Activated CD4-positive, alpha-beta T cell treated with anti-CD3 and anti-CD28 coated beads for 36 hours (primary cell): Measurements from ENCODE around the gene ACHE. TPM values are rescaled to one million over a fixed set of nuclear protein-coding genes. Genes with fewer than 3 reads are reported as not detected.

ENCODE experiments used
- ATAC-seq: fragments of 200-7000 bp; cut with Tn5 transposase; one replicate; pipeline ENCODE4 v1.10.0; 2021; ENCODE audit warnings: mild to moderate bottlenecking, moderate library complexity
- CTCF ChIA-PET: fragments of 350-600 bp; sonication (Branson Sonifier 250); formaldehyde crosslinking; loops from one replicate; lab custom pipeline; 2021; ENCODE audit warnings: antibody characterized with exemption; lab: Charles Lee
- POLR2A ChIA-PET: fragments of 350-600 bp; sonication (Branson Sonifier 250); formaldehyde crosslinking; loops from one replicate; lab custom pipeline; 2021; ENCODE audit warnings: antibody characterized with exemption, inconsistent platforms; lab: Charles Lee
- DNase-seq: peaks from one replicate; pipeline ENCODE4 v3.0.0-alpha.2; 2020
- H3K27ac Mint-ChIP-seq: one replicate; pipeline ENCODE4 v1.8.0; 2021; ENCODE audit warnings: mixed read lengths
- H3K27me3 Mint-ChIP-seq: one replicate; pipeline ENCODE4 v1.8.0; 2021; ENCODE audit warnings: mixed read lengths
- H3K36me3 Mint-ChIP-seq: one replicate; pipeline ENCODE4 v1.8.0; 2021; ENCODE audit warnings: low read depth, mixed read lengths
- H3K4me1 Mint-ChIP-seq: one replicate; pipeline ENCODE4 v1.8.0; 2021; ENCODE audit warnings: mixed read lengths
- H3K4me3 Mint-ChIP-seq: one replicate; pipeline ENCODE4 v1.8.0; 2021; ENCODE audit warnings: mild to moderate bottlenecking, moderate library complexity, mixed read lengths
- H3K9me3 Mint-ChIP-seq: one replicate; pipeline ENCODE4 v1.8.0; 2021; ENCODE audit warnings: low read depth, mixed read lengths
- intact Hi-C, 2 experiments: fragments of 100-400 bp; cut with DNase I in 1 of 2; cut with micrococcal nuclease in 1 of 2; formaldehyde crosslinking; loops; one replicate each; pipeline versions ENCODE4 v1.14.2 to v1.15.1; 2022 to 2024; cut with DNase I, micrococcal nuclease
- total RNA-seq, 2 experiments: library from RNA; stranded (reverse); gene quantifications; one replicate each; pipeline ENCODE4 v1.2.3, GENCODE V29; 2021

Gene ACHE
- total RNA-seq, 2 experiments from 2014 or later, result 0.09 TPM; not detected in 1

DNA sequence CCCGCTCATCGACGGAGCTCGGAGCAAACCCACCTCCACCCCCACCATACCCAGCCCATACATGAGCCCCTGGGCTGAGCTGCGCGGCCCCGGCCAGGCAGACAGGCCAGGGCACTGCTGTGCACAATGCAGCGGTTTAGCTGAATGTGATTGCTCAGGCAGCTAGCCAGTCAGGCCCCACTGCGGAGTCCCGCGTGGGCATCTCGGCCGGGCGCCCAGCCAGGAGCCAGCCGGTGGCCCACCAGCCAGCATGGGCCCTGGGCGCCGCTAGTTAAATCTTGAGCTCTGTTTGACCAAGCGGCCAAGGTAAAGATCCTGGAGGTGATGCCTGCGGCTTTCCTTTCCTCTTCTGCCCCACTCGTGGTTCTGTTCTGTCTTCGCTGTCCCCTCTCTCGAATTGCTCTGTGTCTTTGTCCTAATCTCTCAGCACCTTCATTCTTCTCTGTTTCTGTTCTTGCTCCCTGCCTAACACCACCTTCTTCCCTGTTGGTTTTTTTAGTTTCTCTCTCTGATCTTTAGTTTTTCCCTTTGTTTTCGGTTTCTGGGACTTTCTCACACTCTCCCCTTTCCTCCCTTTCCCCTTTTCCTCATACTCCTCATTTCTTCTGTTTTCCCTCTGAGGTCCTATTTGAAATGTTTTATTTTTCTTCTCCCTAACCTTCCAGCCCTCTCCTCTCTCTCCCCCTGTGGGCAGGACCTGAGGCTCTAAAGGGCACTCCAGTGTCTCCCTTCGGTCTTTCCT lies 12.7 kb downstream of the ACHE start:
- ChIA-PET POLR2A (no interaction called here), CTCF (no interaction called here)
- H3K36me3 Mint-ChIP-seq, result peaks cover 83% of the 10 kb centered on the region
- no peaks in the 10 kb centered on the region for H3K27me3 Mint-ChIP-seq
- no peak overlapping the region for H3K4me3 Mint-ChIP-seq
- ATAC-seq (no peak), DNase-seq (no peak)
- intact Hi-C loops, result no loop called here
- H3K9me3 Mint-ChIP-seq, result no peaks in the 10 kb centered on the region
- H3K27ac Mint-ChIP-seq, result peak overlapping the region; percentile 26
- peaks cover 47% of the 10 kb centered on the region for H3K4me1 Mint-ChIP-seq

DNA sequence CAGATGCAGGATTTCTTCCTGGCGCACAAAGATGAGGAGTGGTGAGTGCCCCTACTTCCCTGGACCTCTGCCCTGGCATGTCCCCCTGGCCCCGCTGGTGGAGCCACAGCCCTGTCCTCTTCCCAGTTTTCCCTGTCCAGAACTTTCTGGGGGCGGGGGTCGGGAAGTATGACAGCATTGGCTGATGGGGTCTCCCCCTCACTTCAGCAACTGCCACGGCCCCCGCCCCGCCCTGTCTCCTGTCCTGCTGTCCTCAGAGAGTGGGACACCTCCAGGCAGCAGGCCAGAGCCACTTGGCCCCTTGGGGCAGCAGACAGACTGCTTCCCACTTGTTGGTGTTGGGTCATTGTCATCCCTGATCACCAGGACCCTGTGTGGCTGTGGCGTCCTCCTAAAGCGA lies 13.5 kb downstream of the ACHE start:
- ChIA-PET POLR2A (no interaction called here), CTCF (no interaction called here)
- intact Hi-C loops, result no loop called here
- no peaks in the 10 kb centered on the region for H3K27me3 Mint-ChIP-seq
- ATAC-seq (no peak), DNase-seq (no peak)
- peaks cover 45% of the 10 kb centered on the region for H3K4me1 Mint-ChIP-seq
- H3K36me3 Mint-ChIP-seq, result peaks cover 81% of the 10 kb centered on the region
- H3K9me3 Mint-ChIP-seq, result no peaks in the 10 kb centered on the region
- no peak overlapping the region for H3K4me3 Mint-ChIP-seq
- H3K27ac Mint-ChIP-seq, result no peak overlapping the region

DNA sequence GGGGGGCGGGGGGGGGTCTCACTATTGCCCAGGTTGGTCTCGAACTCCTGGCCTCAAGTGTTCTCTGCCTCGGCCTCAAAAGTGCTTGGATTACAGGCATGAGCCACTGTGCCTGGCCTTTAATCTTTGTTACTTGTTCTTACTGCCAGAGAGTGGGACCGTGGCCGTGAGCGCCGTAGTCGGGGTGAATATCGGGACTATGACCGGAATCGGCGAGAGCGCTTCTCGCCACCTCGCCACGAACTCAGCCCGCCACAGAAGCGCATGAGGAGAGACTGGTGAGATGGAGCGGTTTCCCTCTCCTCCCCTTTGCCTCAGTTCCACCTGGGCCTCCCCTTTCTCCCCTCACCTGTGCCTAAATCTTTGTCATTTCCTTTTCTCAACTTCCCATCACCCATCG lies 14.6 kb downstream of the ACHE start:
- Mint-ChIP-seq H3K4me3 (no peak overlapping the region), H3K4me1 (peaks cover 44% of the 10 kb centered on the region), H3K27ac (peak overlapping the region; percentile 27), H3K27me3 (no peaks in the 10 kb centered on the region), H3K9me3 (no peaks in the 10 kb centered on the region), H3K36me3 (peaks cover 79% of the 10 kb centered on the region)
- intact Hi-C loops, result no loop called here
- ChIA-PET CTCF (no interaction called here), POLR2A (no interaction called here)
- no peak for DNase-seq
- ATAC-seq, result no peak

DNA sequence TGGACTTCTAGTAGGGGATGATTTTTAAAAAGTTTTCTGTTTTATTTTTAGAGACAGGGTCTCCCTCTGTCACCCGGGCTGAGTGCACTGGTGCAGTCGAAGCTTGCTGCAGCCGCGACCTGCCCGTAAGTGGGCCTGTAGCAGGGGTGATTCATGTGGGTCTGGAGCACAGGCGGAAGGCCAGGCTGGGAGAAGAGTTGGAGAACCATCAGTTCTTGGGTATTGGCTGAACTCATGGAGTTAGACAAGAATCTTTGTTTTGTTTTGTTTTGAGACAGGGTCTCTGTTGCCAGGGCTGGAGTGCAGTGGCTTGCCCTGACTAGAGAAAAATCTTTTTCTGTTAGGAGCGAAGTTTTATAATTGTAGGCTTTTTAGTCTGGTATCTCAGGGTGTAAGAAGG lies 15.0 kb downstream of the ACHE start:
- H3K27ac Mint-ChIP-seq, result no peak overlapping the region

DNA sequence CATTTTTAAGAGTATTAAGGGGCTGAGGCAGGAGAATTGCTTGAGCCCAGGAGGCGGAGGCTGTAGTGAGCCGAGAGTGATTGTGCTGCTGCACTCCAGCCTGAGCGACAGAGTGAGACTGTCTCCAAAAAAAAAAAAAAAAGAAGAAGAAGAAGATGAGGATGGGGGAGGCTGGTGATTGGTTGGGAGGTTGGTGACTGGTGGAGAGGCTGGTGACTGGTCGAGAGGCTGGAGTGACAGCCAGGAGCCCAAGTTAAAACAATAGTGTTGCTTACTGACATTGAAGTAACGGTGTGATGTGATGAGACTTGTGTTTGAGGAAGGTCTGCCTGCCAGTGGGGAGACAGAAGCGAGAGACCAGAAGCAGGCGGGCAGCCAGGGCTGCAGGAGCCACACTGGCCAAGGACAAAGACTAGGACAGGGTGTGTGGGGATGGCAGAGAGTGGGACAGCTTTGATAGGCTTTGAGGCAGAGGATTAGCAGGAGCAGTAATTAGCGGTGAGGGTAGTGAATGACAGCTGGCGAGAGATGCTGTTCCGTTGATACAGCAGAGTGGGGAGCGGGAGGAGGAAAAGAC lies 15.9 kb downstream of the ACHE start:
- intact Hi-C loops, result loop anchor here (5.0 to 10.0 kb wide), 2 partner anchors 267 to 795 kb away; partner anchors contain the start of genes COPS6 (in 1 of the 2), MOSPD3 (in 1 of the 2) and ZNF3 (in 1 of the 2)
- H3K27me3 Mint-ChIP-seq, result no peaks in the 10 kb centered on the region
- H3K9me3 Mint-ChIP-seq, result no peaks in the 10 kb centered on the region
- DNase-seq (no peak), ATAC-seq (no peak)
- peak overlapping the region; percentile 35 for H3K27ac Mint-ChIP-seq
- POLR2A ChIA-PET, result interaction anchor here (2.1 kb wide), 1 partner anchor 8 kb away, joined by 9 read pairs; no protein-coding TSS in a partner anchor
- CTCF ChIA-PET, result interaction anchor here (0.5 kb wide), 1 partner anchor 9 kb away, joined by 4 read pairs; no protein-coding TSS in a partner anchor
- H3K4me3 Mint-ChIP-seq, result no peak overlapping the region
- peaks cover 77% of the 10 kb centered on the region for H3K36me3 Mint-ChIP-seq
- peaks cover 47% of the 10 kb centered on the region for H3K4me1 Mint-ChIP-seq

More for the DNA sequence above, 15.0 kb downstream of the ACHE start:
- intact Hi-C loops, result no loop called here
- DNase-seq, result no peak
- POLR2A ChIA-PET, result no interaction called here
- Mint-ChIP-seq H3K4me3 (no peak overlapping the region), H3K9me3 (no peaks in the 10 kb centered on the region), H3K36me3 (peaks cover 77% of the 10 kb centered on the region), H3K4me1 (peaks cover 46% of the 10 kb centered on the region), H3K27me3 (no peaks in the 10 kb centered on the region)
- ATAC-seq, result no peak
- CTCF ChIA-PET, result no interaction called here

DNA sequence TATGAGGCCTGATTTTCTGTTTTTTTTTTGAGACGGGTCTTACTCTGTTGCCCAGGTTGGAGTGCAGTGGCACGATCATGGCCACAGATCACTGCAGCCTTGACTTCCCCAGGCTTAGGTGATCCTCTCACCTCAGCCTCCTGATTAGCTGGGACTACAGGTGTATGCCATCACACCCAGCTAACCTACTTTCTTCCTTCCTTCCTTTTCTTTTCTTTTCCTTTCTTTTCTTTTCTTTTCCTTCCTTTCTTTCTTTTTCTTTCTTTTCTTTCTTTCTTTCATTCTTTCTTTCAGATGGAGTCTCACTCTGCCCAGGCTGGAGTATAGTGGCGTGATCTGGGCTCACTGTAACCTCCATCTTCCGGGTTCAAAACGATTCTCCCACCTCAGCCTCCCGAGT lies 17.0 kb downstream of the ACHE start:
- H3K4me3 Mint-ChIP-seq, result no peak overlapping the region

DNA sequence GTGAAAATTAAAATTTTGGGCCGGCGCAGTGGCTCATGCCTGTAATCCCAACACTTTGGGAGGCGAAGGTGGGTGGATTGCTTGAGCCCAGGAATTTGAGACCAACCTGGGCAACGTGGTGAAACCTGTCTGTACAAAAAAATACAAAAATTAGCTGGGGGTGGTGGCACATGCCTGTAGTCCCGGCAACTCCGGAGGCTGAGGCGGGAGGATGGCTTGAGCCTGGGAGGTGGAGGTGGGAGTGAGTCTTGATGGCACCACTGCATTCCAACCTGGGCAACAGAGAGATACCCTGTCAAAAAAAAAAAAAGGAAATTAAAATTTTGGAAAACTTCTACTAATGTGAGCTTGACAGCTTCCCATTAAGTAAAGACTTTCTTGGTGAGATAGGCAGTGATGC lies 17.7 kb downstream of the ACHE start:
- peak overlapping the region; percentile 60 for H3K27ac Mint-ChIP-seq
- DNase-seq (no peak), ATAC-seq (no peak)
- H3K9me3 Mint-ChIP-seq, result no peaks in the 10 kb centered on the region
- H3K36me3 Mint-ChIP-seq, result peaks cover 76% of the 10 kb centered on the region
- H3K27me3 Mint-ChIP-seq, result no peaks in the 10 kb centered on the region
- peak overlapping the region; percentile 21 for H3K4me3 Mint-ChIP-seq
- ChIA-PET POLR2A (interaction anchor here (0.7 to 2.1 kb wide), 2 partner anchors 10 to 46 kb away, joined by 3 to 9 read pairs; no protein-coding TSS in a partner anchor), CTCF (interaction anchor here (0.6 to 1.4 kb wide), 4 partner anchors 9 to 173 kb away, joined by 3 to 5 read pairs (median 4); no protein-coding TSS in a partner anchor)
- intact Hi-C loops, result loop anchor here (5.0 to 10.0 kb wide), 2 partner anchors 266 to 793 kb away; partner anchors contain the start of genes COPS6 (in 1 of the 2), MOSPD3 (in 1 of the 2) and ZNF3 (in 1 of the 2)
- H3K4me1 Mint-ChIP-seq, result peaks cover 50% of the 10 kb centered on the region

More for the DNA sequence above, 17.0 kb downstream of the ACHE start:
- CTCF ChIA-PET, result interaction anchor here (1.0 to 1.4 kb wide), 2 partner anchors 9 to 173 kb away, joined by 3 to 4 read pairs; no protein-coding TSS in a partner anchor
- ATAC-seq, result no peak
- no peaks in the 10 kb centered on the region for H3K9me3 Mint-ChIP-seq
- POLR2A ChIA-PET, result interaction anchor here (2.1 kb wide), 1 partner anchor 9 kb away, joined by 9 read pairs; no protein-coding TSS in a partner anchor
- peaks cover 52% of the 10 kb centered on the region for H3K4me1 Mint-ChIP-seq
- intact Hi-C loops, result loop anchor here (5.0 to 10.0 kb wide), 2 partner anchors 266 to 794 kb away; partner anchors contain the start of genes COPS6 (in 1 of the 2), MOSPD3 (in 1 of the 2) and ZNF3 (in 1 of the 2)
- no peaks in the 10 kb centered on the region for H3K27me3 Mint-ChIP-seq
- H3K27ac Mint-ChIP-seq, result peak overlapping the region; percentile 34
- no peak for DNase-seq
- peaks cover 77% of the 10 kb centered on the region for H3K36me3 Mint-ChIP-seq

DNA sequence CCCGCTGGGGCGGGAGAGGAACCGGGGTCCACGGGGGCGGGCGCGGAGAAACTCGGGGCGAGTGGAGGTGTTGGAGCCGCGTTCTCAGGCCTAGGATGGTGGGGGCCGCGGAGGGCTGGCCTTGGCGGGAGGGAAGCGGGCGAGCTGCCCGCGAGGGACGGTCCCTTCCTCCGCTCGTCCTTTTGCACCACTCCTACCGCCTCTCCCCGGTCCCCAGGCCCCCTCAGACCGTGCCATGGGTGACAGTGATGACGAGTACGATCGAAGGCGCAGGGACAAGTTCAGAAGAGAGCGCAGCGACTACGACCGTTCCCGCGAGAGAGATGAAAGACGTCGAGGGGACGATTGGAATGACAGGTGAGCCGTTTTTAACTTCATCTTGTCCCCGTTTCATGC lies 20.3 kb downstream of the ACHE start:
- ChIA-PET CTCF (interaction anchor here (0.6 to 2.8 kb wide), 7 partner anchors 12 to 183 kb away, joined by 3 to 24 read pairs (median 5); partner anchors contain the start of genes POP7, SLC12A9 and UFSP1), POLR2A (interaction anchor here (0.6 to 2.8 kb wide), 13 partner anchors 8 to 439 kb away, joined by 3 to 73 read pairs (median 4); partner anchors contain the start of genes FBXO24, MOSPD3, POP7 and PPP1R35)
- DNase-seq (peak; percentile 73), ATAC-seq (peak; percentile 52)
- peaks cover 49% of the 10 kb centered on the region for H3K4me1 Mint-ChIP-seq
- intact Hi-C loops, result loop anchor here (1.0 to 10.0 kb wide), 15 partner anchors 12 to 791 kb away; partner anchors contain the start of genes MOSPD3 (in 2 of the 2), COPS6 (in 1 of the 2), GIGYF1 (in 1 of the 2) and GNB2 (in 1 of the 2)
- H3K36me3 Mint-ChIP-seq, result peaks cover 72% of the 10 kb centered on the region
- H3K4me3 Mint-ChIP-seq, result peak overlapping the region; percentile 99
- H3K9me3 Mint-ChIP-seq, result no peaks in the 10 kb centered on the region
- peak overlapping the region; percentile 99 for H3K27ac Mint-ChIP-seq
- no peaks in the 10 kb centered on the region for H3K27me3 Mint-ChIP-seq

DNA sequence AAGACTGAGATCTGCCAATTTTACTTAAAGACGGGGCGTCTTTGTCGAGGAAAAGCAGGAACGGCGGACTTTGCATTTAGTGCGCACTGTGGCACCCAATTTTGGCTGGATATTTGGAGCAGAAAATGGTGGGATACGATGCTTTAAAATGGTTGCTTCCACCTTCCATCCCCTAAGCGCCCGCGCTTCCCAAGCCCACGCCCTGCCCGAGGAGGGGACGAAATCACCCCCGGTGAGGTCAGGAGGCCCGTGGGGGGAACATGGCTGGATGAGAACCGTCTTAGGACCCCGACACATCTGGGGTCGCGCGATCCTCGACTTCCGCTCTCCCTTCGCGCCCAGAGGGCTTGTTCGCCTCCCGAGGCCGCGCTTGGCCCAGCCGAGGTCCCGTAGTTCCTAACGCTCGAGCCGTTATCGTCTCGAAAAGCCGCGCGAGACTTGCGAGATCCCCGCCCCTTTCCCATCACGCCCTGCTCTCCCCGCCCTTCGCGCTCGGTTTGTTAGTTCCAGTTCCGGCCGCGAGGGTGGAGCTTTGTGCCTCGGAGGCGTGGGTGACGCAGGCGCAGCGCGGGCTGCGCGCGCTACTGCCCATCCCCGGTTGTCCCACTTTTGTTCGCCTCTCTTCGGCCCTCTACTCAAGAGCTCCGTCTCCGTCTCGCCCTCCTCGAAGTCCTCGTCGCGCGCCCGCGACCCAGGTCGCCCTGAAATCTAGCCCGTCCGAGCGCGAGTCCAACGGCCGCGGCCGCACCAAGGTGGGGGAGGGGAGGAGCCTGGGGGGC lies 20.9 kb downstream of the ACHE start, which contains the start of gene SRRT:
Gene SRRT (plus strand): TSS at position 527 of the 779 bp plus-strand sequence. CDS start 488 bp downstream, outside the sequence.
- intact Hi-C loops, result loop anchor here (1.0 to 10.0 kb wide), 18 partner anchors 13 to 1558 kb away; partner anchors contain the start of genes MOSPD3 (in 2 of the 2), POP7 (in 2 of the 2), AP1S1 (in 1 of the 2) and COPS6 (in 1 of the 2)
- Mint-ChIP-seq H3K27me3 (no peaks in the 10 kb centered on the region), H3K9me3 (no peaks in the 10 kb centered on the region), H3K27ac (peak within 1 kb of the TSS; percentile 99), H3K36me3 (peaks cover 70% of the 10 kb centered on the region), H3K4me1 (peaks cover 45% of the 10 kb centered on the region), H3K4me3 (peak within 1 kb of the TSS; percentile 99)
- ChIA-PET CTCF (interaction anchor here (0.6 to 2.8 kb wide), 7 partner anchors 12 to 182 kb away, joined by 3 to 24 read pairs (median 4); partner anchors contain the start of genes POP7, SLC12A9 and UFSP1), POLR2A (interaction anchor here (0.6 to 2.8 kb wide), 13 partner anchors 8 to 438 kb away, joined by 3 to 73 read pairs (median 4); partner anchors contain the start of genes FBXO24, MOSPD3, POP7 and PPP1R35)
- DNase-seq (peak; percentile 99), ATAC-seq (peak; percentile 95)

DNA sequence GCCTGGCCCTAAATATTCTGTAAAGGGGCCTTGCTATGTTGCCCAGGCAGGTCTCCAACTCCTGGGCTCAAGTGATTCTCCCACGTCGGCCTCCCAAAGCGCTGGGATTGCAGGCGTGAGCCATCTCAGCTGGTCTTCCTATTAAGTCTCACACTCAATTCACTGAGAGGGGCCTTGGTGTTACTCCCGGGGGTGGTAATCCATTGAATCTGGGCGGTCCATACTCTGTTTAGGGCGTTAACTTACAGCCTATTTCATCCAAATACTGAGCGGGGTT lies 21.4 kb downstream of the ACHE start:
- no peak for DNase-seq
- peaks cover 43% of the 10 kb centered on the region for H3K4me1 Mint-ChIP-seq
- H3K36me3 Mint-ChIP-seq, result peaks cover 66% of the 10 kb centered on the region
- no peaks in the 10 kb centered on the region for H3K9me3 Mint-ChIP-seq
- H3K27me3 Mint-ChIP-seq, result no peaks in the 10 kb centered on the region
- intact Hi-C loops, result loop anchor here (1.0 to 10.0 kb wide), 4 partner anchors 167 to 1558 kb away; partner anchors contain the start of genes AP1S1 (in 1 of the 2), COPS6 (in 1 of the 2), ORAI2 (in 1 of the 2) and POP7 (in 1 of the 2)
- ChIA-PET CTCF (interaction anchor here (0.7 kb wide), 1 partner anchor 181 kb away, joined by 3 read pairs; no protein-coding TSS in a partner anchor), POLR2A (interaction anchor here (2.0 kb wide), 1 partner anchor 22 kb away, joined by 9 read pairs; the partner anchor contains the start of gene SLC12A9)
- ATAC-seq, result peak; percentile 1
- H3K27ac Mint-ChIP-seq, result peak overlapping the region; percentile 99
- H3K4me3 Mint-ChIP-seq, result peak overlapping the region; percentile 99
